Activated naive CD4-positive, alpha-beta T cell (primary cell): ENCODE results near the gene LAMC1.

Experiments
- DNase-seq, 4 experiments: peaks; one replicate each; lab custom pipeline; 2025; lab: John Stamatoyannopoulos, UW

LAMC1 gene

GRCh38 chr1:183021405-183022201 lies 1.6 kb upstream of the LAMC1 start:
- DNase-seq, result no peak

- DNase-seq, result no peak
These were observed 746 bp upstream of the LAMC1 start for GRCh38 chr1:183022202-183023145.

GRCh38 chr1:183023601-183024316 lies 539 bp downstream of the LAMC1 start:
- no peak for DNase-seq

GRCh38 chr1:183024317-183025009 lies 1.2 kb downstream of the LAMC1 start:
- no peak for DNase-seq

- no peak for DNase-seq
These were observed 1.8 kb downstream of the LAMC1 start for GRCh38 chr1:183025010-183025337.

- DNase-seq, result no peak
These were observed 2.9 kb downstream of the LAMC1 start for GRCh38 chr1:183025782-183026774.

- DNase-seq, result no peak
These were observed 3.8 kb downstream of the LAMC1 start for GRCh38 chr1:183027031-183027430.

- DNase-seq, result no peak
These were observed 4.6 kb downstream of the LAMC1 start for GRCh38 chr1:183027791-183028190.

GRCh38 chr1:183029591-183030000 lies 6.4 kb downstream of the LAMC1 start:
- no peak for DNase-seq

- DNase-seq, result no peak
These were observed 6.8 kb downstream of the LAMC1 start for GRCh38 chr1:183030053-183030452.

GRCh38 chr1:183032122-183032921 lies 9.1 kb downstream of the LAMC1 start:
- DNase-seq, result no peak

GRCh38 chr1:183033205-183033604 lies 10.0 kb downstream of the LAMC1 start:
- no peak for DNase-seq

GRCh38 chr1:183034682-183035081 lies 11.5 kb downstream of the LAMC1 start:
- DNase-seq, result no peak

- no peak for DNase-seq
These were observed 15.2 kb downstream of the LAMC1 start for GRCh38 chr1:183038333-183038866.

- no peak for DNase-seq
These were observed 15.7 kb downstream of the LAMC1 start for GRCh38 chr1:183038913-183039312.

- DNase-seq, result no peak
These were observed 16.1 kb downstream of the LAMC1 start for GRCh38 chr1:183039330-183039729.

GRCh38 chr1:183039985-183040447 lies 16.8 kb downstream of the LAMC1 start:
- DNase-seq, result no peak

- no peak for DNase-seq
These were observed 17.3 kb downstream of the LAMC1 start for GRCh38 chr1:183040547-183040971.

GRCh38 chr1:183043254-183043653 lies 20.0 kb downstream of the LAMC1 start:
- DNase-seq, result no peak
